Measurements from ENCODE around the gene MAB21L4.

DNA sequence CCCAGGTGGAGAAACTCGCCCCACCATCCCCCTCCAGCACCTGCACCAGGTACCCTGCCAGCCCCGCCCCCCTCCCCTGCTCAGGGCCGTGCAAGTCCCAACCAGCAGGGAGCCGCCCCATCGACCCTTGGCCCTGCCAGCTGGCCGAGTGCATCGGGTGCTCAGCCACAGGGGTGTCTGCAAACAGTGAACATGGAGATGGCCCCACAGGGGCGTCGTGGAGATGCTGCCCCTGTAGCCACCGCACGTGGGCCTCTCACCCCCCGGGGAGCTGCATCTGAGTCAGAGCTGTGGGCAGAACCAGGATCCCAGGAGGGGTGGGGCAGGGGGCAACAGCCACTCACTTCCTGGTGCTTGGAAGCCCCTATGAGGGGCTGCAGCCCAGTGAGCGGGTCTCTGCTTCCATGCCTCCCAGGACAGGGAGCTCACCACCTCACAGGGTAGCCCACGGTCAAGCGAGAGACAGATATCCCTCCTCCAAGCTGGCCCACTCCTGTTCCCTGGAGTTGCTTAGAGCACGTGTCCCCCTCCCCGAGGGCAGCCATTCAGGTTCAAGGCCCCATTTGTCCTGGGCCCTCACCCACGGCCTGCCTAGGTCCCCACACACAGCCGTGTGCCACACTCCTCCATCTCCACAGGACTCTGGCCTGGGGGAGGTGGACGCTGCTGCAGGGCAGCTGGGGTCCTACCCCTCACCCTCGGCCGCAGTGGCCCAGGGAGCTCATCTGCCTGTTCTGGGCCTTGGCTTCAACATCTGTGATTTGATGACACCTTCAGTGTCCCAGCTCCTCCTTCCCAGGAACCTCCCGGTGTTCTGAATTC is 1.1 kb upstream of the MAB21L4 start:
- TF ChIP-seq, protein P1, sequence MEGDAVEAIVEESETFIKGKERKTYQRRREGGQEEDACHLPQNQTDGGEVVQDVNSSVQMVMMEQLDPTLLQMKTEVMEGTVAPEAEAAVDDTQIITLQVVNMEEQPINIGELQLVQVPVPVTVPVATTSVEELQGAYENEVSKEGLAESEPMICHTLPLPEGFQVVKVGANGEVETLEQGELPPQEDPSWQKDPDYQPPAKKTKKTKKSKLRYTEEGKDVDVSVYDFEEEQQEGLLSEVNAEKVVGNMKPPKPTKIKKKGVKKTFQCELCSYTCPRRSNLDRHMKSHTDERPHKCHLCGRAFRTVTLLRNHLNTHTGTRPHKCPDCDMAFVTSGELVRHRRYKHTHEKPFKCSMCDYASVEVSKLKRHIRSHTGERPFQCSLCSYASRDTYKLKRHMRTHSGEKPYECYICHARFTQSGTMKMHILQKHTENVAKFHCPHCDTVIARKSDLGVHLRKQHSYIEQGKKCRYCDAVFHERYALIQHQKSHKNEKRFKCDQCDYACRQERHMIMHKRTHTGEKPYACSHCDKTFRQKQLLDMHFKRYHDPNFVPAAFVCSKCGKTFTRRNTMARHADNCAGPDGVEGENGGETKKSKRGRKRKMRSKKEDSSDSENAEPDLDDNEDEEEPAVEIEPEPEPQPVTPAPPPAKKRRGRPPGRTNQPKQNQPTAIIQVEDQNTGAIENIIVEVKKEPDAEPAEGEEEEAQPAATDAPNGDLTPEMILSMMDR (IDR thresholded peaks at IDR 0.05) = no peak
- no peak for TF ChIP-seq POLR2A (IDR thresholded peaks at IDR 0.05)
